ENCODE data around the gene DDX20.

Gene DDX20

GRCh38 chr1:111778541-111779051 is 22.9 kb downstream of the DDX20 start:
- ChIA-PET CTCF (interaction anchor here (0.9 to 1.6 kb wide), 4 partner anchors 10 to 299 kb away, joined by 3 to 4 read pairs (median 4); no protein-coding TSS in a partner anchor), POLR2A (no interaction called here)
- H3K4me3 ChIP-seq (ENCODE audit: low read depth, low read length) = no peak overlapping the region
- no peak for DNase-seq (ENCODE audit: low read depth, low spot score)
- TF ChIP-seq, protein P1, sequence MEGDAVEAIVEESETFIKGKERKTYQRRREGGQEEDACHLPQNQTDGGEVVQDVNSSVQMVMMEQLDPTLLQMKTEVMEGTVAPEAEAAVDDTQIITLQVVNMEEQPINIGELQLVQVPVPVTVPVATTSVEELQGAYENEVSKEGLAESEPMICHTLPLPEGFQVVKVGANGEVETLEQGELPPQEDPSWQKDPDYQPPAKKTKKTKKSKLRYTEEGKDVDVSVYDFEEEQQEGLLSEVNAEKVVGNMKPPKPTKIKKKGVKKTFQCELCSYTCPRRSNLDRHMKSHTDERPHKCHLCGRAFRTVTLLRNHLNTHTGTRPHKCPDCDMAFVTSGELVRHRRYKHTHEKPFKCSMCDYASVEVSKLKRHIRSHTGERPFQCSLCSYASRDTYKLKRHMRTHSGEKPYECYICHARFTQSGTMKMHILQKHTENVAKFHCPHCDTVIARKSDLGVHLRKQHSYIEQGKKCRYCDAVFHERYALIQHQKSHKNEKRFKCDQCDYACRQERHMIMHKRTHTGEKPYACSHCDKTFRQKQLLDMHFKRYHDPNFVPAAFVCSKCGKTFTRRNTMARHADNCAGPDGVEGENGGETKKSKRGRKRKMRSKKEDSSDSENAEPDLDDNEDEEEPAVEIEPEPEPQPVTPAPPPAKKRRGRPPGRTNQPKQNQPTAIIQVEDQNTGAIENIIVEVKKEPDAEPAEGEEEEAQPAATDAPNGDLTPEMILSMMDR (IDR thresholded peaks at IDR 0.05; ENCODE audit: insufficient read depth, low read length, missing control alignments) = no peak

DNA sequence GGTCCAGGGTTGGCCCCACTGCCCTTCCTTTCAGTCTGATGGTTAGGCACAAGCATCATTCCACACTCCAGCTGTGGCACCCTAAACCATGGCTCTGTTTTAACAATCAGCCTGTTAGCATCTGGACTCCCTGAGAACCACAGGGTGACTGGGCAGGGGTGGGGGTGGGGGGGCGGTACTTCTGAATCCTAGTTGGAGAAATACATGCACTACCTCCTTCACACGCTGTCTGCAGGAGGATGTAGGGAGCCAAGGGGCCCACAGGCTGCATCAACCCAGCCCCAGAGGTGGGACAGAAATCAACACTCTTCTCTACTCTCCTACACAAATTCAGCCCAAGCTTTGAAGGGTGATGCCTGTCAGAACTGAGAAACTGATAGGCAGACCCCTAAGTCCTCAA is 23.8 kb downstream of the DDX20 start:
- TF ChIP-seq, protein P1 (IDR thresholded peaks at IDR 0.05; ENCODE audit: insufficient read depth, low read length, missing control alignments) = no peak
- POLR2A ChIA-PET = no interaction called here
- CTCF ChIA-PET = interaction anchor here (1.5 to 1.8 kb wide), 2 partner anchors 9 to 12 kb away, joined by 4 to 6 read pairs; no protein-coding TSS in a partner anchor
- H3K4me3 ChIP-seq (ENCODE audit: low read depth, low read length) = no peak overlapping the region
- DNase-seq (ENCODE audit: low read depth, low spot score) = no peak

DNA sequence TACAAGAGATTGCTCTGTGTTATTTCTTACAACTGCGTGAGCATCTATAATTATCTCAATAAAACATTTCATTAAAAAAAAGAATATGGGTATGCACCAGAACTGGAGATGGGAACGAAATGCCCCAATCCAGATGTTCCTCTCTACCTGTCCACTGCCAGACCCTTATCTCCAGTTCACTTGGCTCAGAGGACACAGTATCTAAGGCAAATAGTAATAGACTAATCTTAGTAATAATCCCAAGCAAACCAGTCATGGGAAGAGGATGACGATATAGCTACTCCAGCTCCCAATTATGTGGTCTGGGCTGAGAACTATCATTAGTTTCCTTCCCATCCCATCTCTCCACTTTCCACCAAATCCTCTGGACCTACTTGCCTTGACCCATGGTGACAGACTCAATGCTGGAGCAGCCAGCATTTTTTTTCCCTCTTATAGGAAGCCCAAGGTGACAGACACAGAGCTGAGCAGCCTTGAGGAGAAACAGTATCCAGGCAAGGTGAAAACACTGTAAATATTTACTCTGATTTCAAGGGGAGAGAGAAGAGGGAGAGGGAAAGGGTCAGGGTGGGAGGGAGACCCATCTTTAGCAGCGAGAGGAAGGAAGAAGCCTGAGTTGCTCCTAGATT is 28.7 kb downstream of the DDX20 start:
- TF ChIP-seq, protein P1 (IDR thresholded peaks at IDR 0.05; ENCODE audit: insufficient read depth, low read length, missing control alignments) = no peak
- ChIA-PET CTCF (interaction anchor here (1.9 kb wide), 1 partner anchor 15 kb away, joined by 5 read pairs; no protein-coding TSS in a partner anchor), POLR2A (no interaction called here)
- no peak overlapping the region for H3K4me3 ChIP-seq (ENCODE audit: low read depth, low read length)
- no peak for DNase-seq (ENCODE audit: low read depth, low spot score)

DNA sequence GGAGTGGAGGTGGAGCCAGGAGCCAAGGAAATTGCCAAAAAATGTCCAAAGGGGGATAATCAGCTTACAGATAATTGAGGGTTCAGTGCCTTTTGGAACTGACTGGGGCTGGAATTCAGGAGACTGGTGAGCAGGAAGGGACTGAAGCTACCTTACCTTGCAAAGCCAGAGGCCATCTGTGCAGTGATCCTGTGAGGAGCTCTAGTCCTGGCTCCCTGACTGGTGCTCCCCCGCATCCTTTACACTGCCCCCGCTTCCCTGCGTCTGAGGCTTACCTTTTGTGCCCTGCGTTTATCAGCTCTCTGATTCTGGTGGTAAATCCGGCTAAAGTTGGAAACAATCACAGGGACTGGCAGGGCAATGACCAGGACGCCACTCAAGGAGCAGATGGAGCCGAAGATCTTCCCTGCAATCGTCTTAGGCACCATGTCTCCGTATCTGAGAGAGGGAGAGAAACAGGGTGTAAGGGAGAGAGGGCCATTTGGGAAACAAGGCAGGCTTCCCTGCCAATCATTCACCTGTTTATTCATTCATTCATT is 31.0 kb downstream of the DDX20 start:
- no peak overlapping the region for H3K4me3 ChIP-seq (ENCODE audit: low read depth, low read length)
- no peak for DNase-seq (ENCODE audit: low read depth, low spot score)
- ChIA-PET POLR2A (no interaction called here), CTCF (interaction anchor here (1.0 to 1.8 kb wide), 2 partner anchors 15 to 17 kb away, joined by 3 to 4 read pairs; no protein-coding TSS in a partner anchor)
- TF ChIP-seq, protein P1 (IDR thresholded peaks at IDR 0.05; ENCODE audit: insufficient read depth, low read length, missing control alignments) = no peak

DNA sequence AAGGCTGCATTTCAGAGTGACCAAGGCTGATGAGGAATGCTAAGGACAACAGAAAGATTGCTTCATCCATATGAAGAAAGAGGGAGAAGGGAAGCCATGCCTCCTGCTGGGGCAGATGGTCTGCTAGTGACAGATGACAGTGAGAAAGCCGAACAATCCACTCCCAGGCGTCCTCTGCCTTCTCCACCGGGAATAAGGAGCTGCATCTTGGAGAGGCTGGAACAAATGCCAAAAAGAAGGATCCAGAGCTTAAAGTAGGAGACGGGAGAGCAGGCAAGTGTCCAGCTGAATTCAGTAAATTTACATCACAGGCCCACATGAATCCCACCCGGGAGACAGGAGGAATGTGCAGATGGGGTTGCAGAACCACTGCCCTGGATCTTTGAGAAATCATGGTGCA is 33.4 kb downstream of the DDX20 start:
- ChIA-PET POLR2A (no interaction called here), CTCF (interaction anchor here (1.0 to 2.9 kb wide), 4 partner anchors 9 to 548 kb away, joined by 3 to 10 read pairs (median 8); no protein-coding TSS in a partner anchor)
- TF ChIP-seq, protein P1 (IDR thresholded peaks at IDR 0.05; ENCODE audit: insufficient read depth, low read length, missing control alignments) = no peak
- no peak overlapping the region for H3K4me3 ChIP-seq (ENCODE audit: low read depth, low read length)
- DNase-seq (ENCODE audit: low read depth, low spot score) = no peak

DNA sequence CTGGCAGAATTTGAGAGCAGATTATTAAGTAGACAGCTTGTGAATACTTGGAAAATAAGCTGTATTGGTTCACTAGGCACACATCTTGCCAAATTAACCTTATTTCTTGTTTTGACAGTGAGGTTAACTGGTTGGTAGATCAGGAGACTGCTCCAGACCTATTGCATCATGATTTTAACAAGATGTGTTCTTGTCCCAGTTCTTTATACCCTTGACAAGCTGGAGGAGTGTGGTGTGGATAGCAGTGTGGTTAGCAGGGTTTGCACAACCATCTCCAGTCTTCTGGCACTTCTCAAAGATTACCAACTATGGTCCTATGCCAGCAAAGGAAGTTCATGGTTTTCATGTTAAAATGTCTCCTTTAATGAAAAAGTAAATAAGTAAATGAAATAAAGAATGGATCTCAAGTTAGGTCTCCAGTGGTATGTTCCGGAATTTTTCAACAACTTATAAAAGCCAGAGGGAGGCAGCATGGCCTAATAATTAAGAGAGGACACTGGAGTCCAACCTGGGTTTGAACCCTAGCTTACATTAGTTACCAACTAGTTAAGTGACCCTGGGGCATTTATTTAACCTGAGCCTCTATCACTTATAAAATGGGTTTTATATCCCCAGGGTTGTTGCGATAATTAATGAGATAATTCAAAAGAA is 34.1 kb downstream of the DDX20 start:
- ChIA-PET POLR2A (no interaction called here), CTCF (interaction anchor here (2.6 to 2.9 kb wide), 2 partner anchors 20 to 74 kb away, joined by 10 read pairs; no protein-coding TSS in a partner anchor)
- no peak overlapping the region for H3K4me3 ChIP-seq (ENCODE audit: low read depth, low read length)
- TF ChIP-seq, protein P1 (IDR thresholded peaks at IDR 0.05; ENCODE audit: insufficient read depth, low read length, missing control alignments) = no peak
- no peak for DNase-seq (ENCODE audit: low read depth, low spot score)

Measured in AG04449 (cell line).